Aorta (tissue), 5 donors: ENCODE data around the gene FILIP1L. TPM values are rescaled to one million over a fixed set of nuclear protein-coding genes. Genes with fewer than 3 reads are reported as not detected.
"Not testable (repeated sequence)": the region's sequence is repeated elsewhere in the genome, so short reads cannot be mapped to it uniquely, and the experiment has no call there.

Experiments
- ATAC-seq: fragments of 200-7000 bp; cut with Tn5 transposase; one replicate; pipeline ENCODE4 v1.9.1; 2022; ENCODE audit warnings: moderate library complexity; ENCODE audit not compliant: low FRiP score
- DNase-seq, 2 donors: peaks; one replicate each; pipeline ENCODE4 v3.0.0-alpha.2; 2020
- H3K27ac ChIP-seq, 2 donors: one replicate each; pipeline ENCODE4 v1.5.1; 2013; ENCODE audit warnings: low read length in 2 of 2, mild to moderate bottlenecking in 2 of 2, moderate library complexity in 2 of 2, control low read depth in 1 of 2, inconsistent platforms in 1 of 2, low read depth in 1 of 2
- H3K27me3 ChIP-seq, 2 donors: one replicate each; pipeline ENCODE4 v1.6.1; 2013; ENCODE audit warnings: control low read depth in 1 of 2, low read length in 1 of 2, mild to moderate bottlenecking in 1 of 2, moderate library complexity in 1 of 2; ENCODE audit not compliant: insufficient read depth in 2 of 2, control insufficient read depth in 1 of 2
- H3K36me3 ChIP-seq, 2 donors: one replicate each; pipeline ENCODE4 v1.6.1; 2013; ENCODE audit warnings: control low read depth in 1 of 2, low read length in 1 of 2, mild to moderate bottlenecking in 1 of 2; ENCODE audit not compliant: insufficient read depth in 2 of 2, control insufficient read depth in 1 of 2
- H3K4me1 ChIP-seq, 2 donors: one replicate each; pipeline ENCODE4 v1.6.1; 2013; ENCODE audit warnings: low read length in 2 of 2, control low read depth in 1 of 2, mild to moderate bottlenecking in 1 of 2, moderate library complexity in 1 of 2; ENCODE audit not compliant: insufficient read depth in 2 of 2, control insufficient read depth in 1 of 2
- H3K4me3 ChIP-seq, 2 donors: one replicate each; pipeline ENCODE4 v1.5.1; 2013; ENCODE audit warnings: low read length in 2 of 2, control low read depth in 1 of 2, mild to moderate bottlenecking in 1 of 2
- H3K9me3 ChIP-seq: one replicate; pipeline ENCODE4 v1.6.1; 2013; ENCODE audit warnings: mild to moderate bottlenecking, low read length; ENCODE audit not compliant: control insufficient read depth
- WGBS, 2 donors: extraction: QIAGEN DNeasy Blood & Tissue Kit; methylation state at CpG; one replicate each; pipeline ENCODE4 v1.1.7; 2013; 5-methylcytosine and 5-hydroxymethylcytosine counted together
- intact Hi-C, 2 donors: fragments of 100-400 bp; cut with DNase I; formaldehyde crosslinking; loops; one replicate each; pipeline versions ENCODE4 v1.14.2 to v1.15.0; 2022
- polyA plus RNA-seq, 2 donors: library from polyadenylated mRNA; stranded (reverse); fragments of 200-250 nt; gene quantifications; one replicate each; pipeline ENCODE4 v1.2.3, GENCODE V29; 2013
- total RNA-seq, 2 donors: library from RNA; stranded (reverse); fragmentation: NEBNext Ultra II Directional; extraction: Animal tissue kit (Norgen Biotek cat#: 25700); gene quantifications; one replicate each; pipeline ENCODE4 v1.2.1, GENCODE V29; 2021
- donor health status: healthy with polysubstance abuse.
- donor health status: Bipolar disorder and iron deficiency.
- donor health status: DM: no; HTN: no; CAD: no.
- donor health status: DM: no; HTN: no; CAD: no.
- donor health status: DM: yes; HTN: yes; CAD: no.

The FILIP1L gene
- total and polyA plus RNA-seq, 4 donors: 168 to 861 (median 251) TPM

GRCh38 chr3:99850608-99851007, 263.7 kb downstream of the FILIP1L start:
- peaks cover 8% of the 10 kb centered on the region for H3K9me3 ChIP-seq
- 91% methylated on average over 6 of the region's 6 CpGs for WGBS, 2 donors
- H3K27me3 ChIP-seq: no peaks in the 10 kb centered on the region
- no peak overlapping the region for H3K27ac ChIP-seq
- peaks cover 2 to 3% of the 10 kb centered on the region in 2 donors for H3K4me1 ChIP-seq
- no peak for ATAC-seq
- H3K4me3 ChIP-seq: no peak overlapping the region
- no peak for DNase-seq
- peaks cover 9 to 18% of the 10 kb centered on the region in 2 donors for H3K36me3 ChIP-seq
- intact Hi-C loops: no loop called here

DNA sequence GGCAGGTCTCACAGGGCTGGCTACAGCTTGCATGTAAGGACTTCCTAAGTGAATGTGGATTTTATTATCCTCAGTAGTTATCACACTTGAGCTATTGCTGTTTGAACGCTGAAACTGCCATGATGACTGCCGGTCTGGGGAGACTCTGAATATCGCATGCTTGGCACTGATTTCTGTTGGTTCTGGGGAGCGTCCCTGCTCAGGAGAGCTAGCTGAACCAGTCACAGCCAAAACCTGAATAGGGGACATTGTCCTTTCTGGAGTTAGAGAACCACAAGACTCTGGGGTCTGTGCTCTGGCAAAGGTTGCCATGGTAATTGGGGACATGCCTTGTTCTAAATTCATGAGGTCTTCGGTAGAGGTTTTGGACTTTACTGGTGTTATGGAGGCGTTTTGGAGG, 265.9 kb downstream of the FILIP1L start:
- Histone ChIP-seq H3K4me3 (no peak overlapping the region), H3K27me3 (no peaks in the 10 kb centered on the region), H3K4me1 (peaks cover 2 to 3% of the 10 kb centered on the region in 2 donors), H3K36me3 (peaks cover 6 to 14% of the 10 kb centered on the region in 2 donors), H3K9me3 (peaks cover 8% of the 10 kb centered on the region), H3K27ac (peak overlapping the region in 1 of 2 donors; percentile 76)
- 26 to 27% methylated on average over 6 of the region's 6 CpGs for WGBS, 2 donors
- intact Hi-C loops: loop anchor here in 1 of 2 donors (5.0 kb wide), 1 partner anchor 194 kb away; no protein-coding TSS in a partner anchor
- ATAC-seq (no peak), DNase-seq (no peak)

GRCh38 chr3:99846477-99847160, 267.7 kb downstream of the FILIP1L start:
- Histone ChIP-seq H3K4me1 (peaks cover 2 to 3% of the 10 kb centered on the region in 2 donors), H3K4me3 (no peak overlapping the region), H3K27ac (no peak overlapping the region), H3K9me3 (peaks cover 6% of the 10 kb centered on the region), H3K27me3 (no peaks in the 10 kb centered on the region), H3K36me3 (peaks cover 6 to 11% of the 10 kb centered on the region in 2 donors)
- intact Hi-C loops: loop anchor here in 1 of 2 donors (5.0 kb wide), 1 partner anchor 196 kb away; no protein-coding TSS in a partner anchor
- 9 to 10% methylated on average over 6 of the region's 6 CpGs for WGBS, 2 donors
- DNase-seq (no peak), ATAC-seq (peak; percentile 47)

DNA sequence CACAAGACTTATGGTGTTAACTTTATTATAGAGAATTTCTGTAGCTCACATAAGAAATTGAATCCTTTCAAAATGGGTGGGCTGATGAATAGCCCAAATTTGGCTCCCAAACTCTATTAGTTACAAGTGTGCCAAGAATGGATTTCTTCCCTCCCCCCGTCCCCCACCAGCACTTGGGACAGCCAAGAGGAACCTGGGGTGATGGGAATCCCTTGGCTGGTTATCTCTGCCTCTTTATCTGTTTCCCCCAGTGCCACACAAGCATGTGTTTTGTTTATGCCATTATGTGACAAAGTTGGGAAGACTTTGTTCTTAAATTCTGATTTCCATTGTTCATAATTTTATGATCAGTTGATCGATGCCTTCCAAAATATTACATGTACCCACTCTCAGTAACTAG, 268.3 kb downstream of the FILIP1L start:
- DNase-seq: no peak
- Histone ChIP-seq H3K27me3 (no peaks in the 10 kb centered on the region), H3K4me1 (peaks cover 2 to 3% of the 10 kb centered on the region in 2 donors), H3K36me3 (peaks cover 6 to 11% of the 10 kb centered on the region in 2 donors), H3K4me3 (no peak overlapping the region), H3K9me3 (peaks cover 6% of the 10 kb centered on the region), H3K27ac (peak overlapping the region in 1 of 2 donors; percentile 89)
- WGBS, 2 donors: 48 to 52% methylated on average over 2 of the region's 2 CpGs
- intact Hi-C loops: loop anchor here in 1 of 2 donors (5.0 kb wide), 1 partner anchor 196 kb away; no protein-coding TSS in a partner anchor
- ATAC-seq: no peak

DNA sequence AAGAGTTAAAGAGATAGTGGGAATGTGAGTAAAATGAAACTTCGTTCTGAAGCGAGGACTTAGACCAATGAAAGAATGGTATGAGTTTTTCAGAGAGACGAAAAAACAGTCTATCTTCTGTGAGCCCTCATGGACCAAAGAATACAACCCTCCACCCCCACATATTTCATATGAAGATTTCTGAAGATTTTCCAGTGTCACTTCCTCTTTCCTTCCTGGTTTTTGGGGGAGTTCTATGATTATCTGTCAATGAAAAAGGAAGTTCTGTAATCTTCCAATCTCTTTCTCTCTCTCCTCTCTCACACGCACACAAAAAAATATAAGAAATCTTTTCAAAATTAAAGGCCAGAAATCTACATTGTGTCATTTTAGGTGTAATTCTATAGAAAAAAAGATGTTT, 269.0 kb downstream of the FILIP1L start:
- Histone ChIP-seq H3K36me3 (peaks cover under 1 to 6% of the 10 kb centered on the region in 2 donors), H3K9me3 (peaks cover 4% of the 10 kb centered on the region), H3K4me3 (no peak overlapping the region), H3K4me1 (peaks cover 2 to 3% of the 10 kb centered on the region in 2 donors), H3K27me3 (no peaks in the 10 kb centered on the region), H3K27ac (peak overlapping the region in 1 of 2 donors; percentile 28)
- 13 to 16% methylated on average over 4 of the region's 4 CpGs for WGBS, 2 donors
- intact Hi-C loops: loop anchor here in 1 of 2 donors (5.0 kb wide), 1 partner anchor 197 kb away; no protein-coding TSS in a partner anchor
- no peak for DNase-seq
- no peak for ATAC-seq

DNA sequence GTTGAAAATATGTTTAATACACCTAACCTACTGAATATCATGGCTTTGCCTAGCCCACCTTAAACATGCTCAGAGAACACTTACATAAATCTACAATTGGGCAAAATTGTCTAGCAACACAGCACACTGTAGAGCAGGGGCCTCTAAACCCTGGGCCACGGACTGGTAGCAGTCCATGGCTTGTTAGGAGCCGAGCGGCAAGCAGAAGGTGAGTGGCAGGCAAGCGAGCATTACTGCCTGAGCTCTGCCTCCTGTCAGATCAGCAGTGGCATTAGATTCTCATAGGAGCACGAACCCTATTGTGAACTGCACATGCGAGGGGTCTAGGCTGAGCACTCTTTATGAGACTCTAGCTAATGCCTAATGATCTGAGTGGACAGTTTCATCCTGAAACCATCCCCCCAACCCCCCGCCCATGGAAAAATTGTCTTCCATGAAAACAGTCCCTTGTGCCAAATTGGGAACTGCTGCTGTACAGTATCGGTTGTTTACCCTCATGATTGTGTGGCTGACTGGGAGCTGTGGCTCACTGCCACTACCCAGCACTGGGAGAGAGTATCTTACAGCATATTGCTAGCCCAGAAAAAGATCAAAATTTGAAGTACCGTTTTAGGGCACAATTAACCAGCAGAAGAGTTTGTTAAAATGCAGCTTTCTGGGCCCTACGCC, 270.6 kb downstream of the FILIP1L start:
- no peak overlapping the region for H3K4me3 ChIP-seq
- peak; percentile 49 for ATAC-seq
- H3K27ac ChIP-seq: peak overlapping the region; percentile 66 to 90
- H3K9me3 ChIP-seq: peaks cover under 1% of the 10 kb centered on the region
- peak in 1 of 2 donors; percentile 55 for DNase-seq
- peaks cover 0 to 2% of the 10 kb centered on the region in 2 donors for H3K36me3 ChIP-seq
- H3K27me3 ChIP-seq: no peaks in the 10 kb centered on the region
- 7 to 8% methylated on average over 10 of the region's 10 CpGs for WGBS, 2 donors
- peaks cover 2 to 3% of the 10 kb centered on the region in 2 donors for H3K4me1 ChIP-seq
- intact Hi-C loops: loop anchor here in 1 of 2 donors (5.0 kb wide), 2 partner anchors 319 to 414 kb away; no protein-coding TSS in a partner anchor

DNA sequence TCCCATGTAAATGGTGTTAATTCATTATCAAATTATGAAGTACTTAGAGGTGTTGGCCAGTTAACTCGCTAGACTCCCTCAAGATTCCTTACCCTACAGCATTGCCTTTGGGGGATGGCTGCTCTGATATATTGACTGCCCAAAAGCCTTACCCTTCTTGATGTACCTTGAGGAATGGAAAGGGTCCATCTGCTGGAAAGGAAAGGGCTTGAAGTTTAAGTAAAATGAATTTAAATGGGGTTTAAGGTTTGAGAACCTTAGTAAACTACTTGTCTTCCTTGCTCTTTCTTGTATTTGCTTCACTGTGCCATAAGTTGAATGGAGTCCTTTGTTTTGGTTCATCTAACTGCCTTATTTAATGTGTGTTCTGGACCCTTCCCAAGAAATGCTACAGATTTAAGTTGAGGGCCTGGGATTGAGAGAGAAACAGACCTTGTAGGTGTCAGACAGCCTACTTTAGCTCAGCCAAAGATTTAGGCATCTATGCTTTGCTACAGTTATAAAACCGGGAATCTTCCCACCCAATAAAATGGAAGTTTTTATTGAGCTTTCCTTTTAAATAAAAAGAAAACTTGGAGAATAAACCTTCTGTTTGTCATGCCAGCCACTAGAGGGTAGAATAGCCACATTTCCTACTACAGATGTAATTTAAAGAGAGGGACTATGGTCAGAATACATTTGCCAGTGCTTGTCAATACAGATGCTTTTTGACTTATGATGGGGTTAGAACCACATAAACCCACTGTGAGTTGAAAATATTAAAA, 271.3 kb downstream of the FILIP1L start:
- Histone ChIP-seq H3K4me3 (no peak overlapping the region), H3K27me3 (no peaks in the 10 kb centered on the region), H3K9me3 (no peaks in the 10 kb centered on the region), H3K27ac (peak overlapping the region; percentile 63 to 91), H3K36me3 (no peaks in the 10 kb centered on the region), H3K4me1 (peaks cover 2 to 3% of the 10 kb centered on the region in 2 donors)
- DNase-seq: no peak
- 37 to 40% methylated on average over 2 of the region's 2 CpGs for WGBS, 2 donors
- intact Hi-C loops: loop anchor here in 1 of 2 donors (5.0 kb wide), 2 partner anchors 319 to 414 kb away; no protein-coding TSS in a partner anchor
- peak; percentile 70 for ATAC-seq

DNA sequence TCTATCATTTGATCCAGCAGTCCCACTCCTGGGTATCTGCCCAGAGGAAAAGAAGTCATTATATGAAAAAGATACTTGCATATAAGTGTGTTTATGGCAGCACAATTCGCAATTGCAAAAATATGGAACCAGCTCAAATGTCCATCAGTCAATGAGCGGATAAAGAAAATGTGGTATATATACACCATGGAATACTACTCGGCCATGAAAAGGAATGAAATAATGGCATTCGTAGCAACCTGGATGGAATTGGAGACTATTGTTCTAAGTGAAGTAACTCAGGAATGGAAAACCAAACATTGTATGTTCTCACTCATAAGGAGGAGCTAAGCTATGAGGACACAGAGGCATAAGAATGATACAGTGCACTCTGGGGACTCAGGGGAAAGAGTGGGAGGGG, 272.4 kb downstream of the FILIP1L start:
- H3K9me3 ChIP-seq, H3K27me3 ChIP-seq, H3K4me1 ChIP-seq, H3K27ac ChIP-seq, DNase-seq, ATAC-seq, H3K36me3 ChIP-seq, H3K4me3 ChIP-seq: not testable (repeated sequence)
- intact Hi-C loops: loop anchor here in 1 of 2 donors (5.0 kb wide), 2 partner anchors 320 to 415 kb away; no protein-coding TSS in a partner anchor
- WGBS, 2 donors: 93 to 94% methylated on average over 4 of the region's 4 CpGs
